ENCODE data around the gene ZC3H18. TPM values are rescaled to one million over a fixed set of nuclear protein-coding genes. Genes with fewer than 3 reads are reported as not detected.

Gene ZC3H18
- total and polyA plus RNA-seq, 2 experiments from 2014 or later: 30.0 to 40.7 TPM

GRCh38 chr16:88600539-88600896 is 30.3 kb downstream of the ZC3H18 start:
- Mint-ChIP-seq H3K36me3 (ENCODE audit: low read depth) (peaks cover 51% of the 10 kb centered on the region), H3K9me3 (no peaks in the 10 kb centered on the region), H3K4me3 (peak overlapping the region; percentile 6; the same call in 2 of the 3 replicates), H3K4me1 (peaks cover 25% of the 10 kb centered on the region), H3K27ac (no peak overlapping the region), H3K27me3 (ENCODE audit: insufficient read depth, low read depth, poor library complexity) (peaks cover 5% of the 10 kb centered on the region)
- Histone ChIP-seq H3K9me2 (ENCODE audit: insufficient read depth) (no peaks in the 10 kb centered on the region), H3K27me3 (ENCODE audit: insufficient read depth) (no peaks in the 10 kb centered on the region), H2AFZ (no peak overlapping the region), H4K20me1 (replicated peaks; ENCODE audit: insufficient read depth) (peaks cover 16% of the 10 kb centered on the region; the same call in 1 of the 2 replicates), H3K36me3 (ENCODE audit: insufficient read depth) (peaks cover 30% of the 10 kb centered on the region), H3K79me2 (replicated peaks; ENCODE audit: insufficient read depth) (peaks cover 15% of the 10 kb centered on the region; the same call in 1 of the 2 replicates), H3F3A (replicated peaks; ENCODE audit: low read depth) (peaks cover 7% of the 10 kb centered on the region; the same call in 1 of the 2 replicates), H3K4me2 (no peak overlapping the region), H3K27ac (ENCODE audit: low read depth) (no peak overlapping the region), H3K4me3 (no peak overlapping the region), H3K4me1 (ENCODE audit: insufficient read depth) (no peaks in the 10 kb centered on the region)
- TF ChIP-seq POLR2AphosphoS5 (IDR thresholded peaks at IDR 0.05; ENCODE audit: low read depth) (no peak), NANOG (IDR thresholded peaks at IDR 0.05; ENCODE audit: borderline replicate concordance) (no peak), JUNB (IDR thresholded peaks at IDR 0.05; ENCODE audit: unreplicated experiment) (no peak), EZH2phosphoT487 (IDR thresholded peaks at IDR 0.05; ENCODE audit: unreplicated experiment) (no peak), REST (IDR thresholded peaks at IDR 0.05; ENCODE audit: unreplicated experiment) (no peak), ZNF462 (CRISPR knock-in tag; IDR thresholded peaks at IDR 0.05) (no peak), EZH2 (IDR thresholded peaks at IDR 0.05; ENCODE audit: low read depth, unreplicated experiment) (no peak), ZNF114 (CRISPR knock-in tag; IDR thresholded peaks at IDR 0.05) (no peak), CREB1 (CRISPR knock-in tag; IDR thresholded peaks at IDR 0.05; ENCODE audit: low read depth) (no peak), ETS1 (IDR thresholded peaks at IDR 0.05) (no peak), CTCF (conservative IDR thresholded peaks at IDR 0.05; ENCODE audit: low read depth in 2 of 2) (no peak), STAT1 (IDR thresholded peaks at IDR 0.05; ENCODE audit: unreplicated experiment) (no peak)
- no peak for ATAC-seq
- no peak for DNase-seq (ENCODE audit: low spot score)
